GM19023 (cell line): ENCODE data around the gene DLAT.
"Not testable (repeated sequence)": the region's sequence is repeated elsewhere in the genome, so short reads cannot be mapped to it uniquely, and the experiment has no call there.

Experiments used
- ATAC-seq: cut with Tn5 transposase; IDR thresholded peaks from one replicate; pipeline ENCODE4 v1.9.1; 2021; ENCODE audit warnings: mild to moderate bottlenecking, moderate library complexity; ENCODE audit not compliant: unreplicated experiment

DLAT gene

GRCh38 chr11:112046647-112047046, 21.4 kb downstream of the DLAT start:
- ATAC-seq: not testable (repeated sequence)

- ATAC-seq: not testable (repeated sequence)
Observed at GRCh38 chr11:112048256-112048655, 23.0 kb downstream of the DLAT start.

GRCh38 chr11:112049777-112050176, 24.6 kb downstream of the DLAT start:
- ATAC-seq: no peak

GRCh38 chr11:112050721-112051120, 25.5 kb downstream of the DLAT start:
- peak; percentile 70 for ATAC-seq

- ATAC-seq: no peak
Observed at GRCh38 chr11:112051768-112052167, 26.6 kb downstream of the DLAT start.

GRCh38 chr11:112057170-112057569, 32.0 kb downstream of the DLAT start:
- ATAC-seq: no peak

GRCh38 chr11:112058103-112058502, 32.9 kb downstream of the DLAT start:
- ATAC-seq: no peak

GRCh38 chr11:112062923-112063322, 37.7 kb downstream of the DLAT start:
- no peak for ATAC-seq

- peak; percentile 92 for ATAC-seq
Observed at GRCh38 chr11:112073941-112074811, 49.0 kb downstream of the DLAT start, which contains the start of the genes NKAPD1 and PIH1D2. Gene NKAPD1, plus strand, starts transcription at chr11:112074299. Its CDS starts 1,276 bp downstream, at chr11:112075575. Gene PIH1D2, minus strand, starts transcription at chr11:112074017. Its CDS starts 843 bp downstream, at chr11:112073174.

- ATAC-seq: no peak
Observed at GRCh38 chr11:112082729-112083128, 57.5 kb downstream of the DLAT start.

- peak; percentile 37 for ATAC-seq
Observed at GRCh38 chr11:112085822-112086421, 60.7 kb downstream of the DLAT start.

GRCh38 chr11:112086422-112087191, 61.4 kb downstream of the DLAT start, which contains the start of the genes SDHD and TIMM8B:
Gene SDHD, plus strand, starts transcription at chr11:112086873. Its CDS starts 35 bp downstream, at chr11:112086908.
Gene TIMM8B, minus strand, starts transcription at chr11:112086756. Its CDS starts 33 bp downstream, at chr11:112086723.
- peak; percentile 90 for ATAC-seq

- ATAC-seq: no peak
Observed at GRCh38 chr11:112087212-112087611, 62.0 kb downstream of the DLAT start.

- ATAC-seq: not testable (repeated sequence)
Observed at GRCh38 chr11:112095302-112095701, 70.1 kb downstream of the DLAT start.

GRCh38 chr11:112096194-112096593, 71.0 kb downstream of the DLAT start:
- no peak for ATAC-seq

GRCh38 chr11:112097734-112098528, 72.7 kb downstream of the DLAT start:
- ATAC-seq: no peak

GRCh38 chr11:112100462-112100861, 75.3 kb downstream of the DLAT start:
- no peak for ATAC-seq

GRCh38 chr11:112103446-112103845, 78.2 kb downstream of the DLAT start:
- ATAC-seq: no peak

GRCh38 chr11:112106070-112106469, 80.9 kb downstream of the DLAT start:
- no peak for ATAC-seq
